HTR-8/SVneo (cell line): ENCODE measurements around the gene CSNK2B.
A peak's percentile ranks its signal among the peaks of the same experiment; 100 is the strongest.

Experiments
- DNase-seq: peaks from one replicate; pipeline ENCODE4 v3.0.0; 2011; ENCODE audit warnings: low spot score, mixed read lengths; ENCODE audit not compliant: insufficient read length
- FAIRE-seq: peaks from 2 replicates; lab custom pipeline; 2011; peaks lifted over from hg19 to GRCh38; lab: Jason Lieb, UNC

Gene CSNK2B

DNA sequence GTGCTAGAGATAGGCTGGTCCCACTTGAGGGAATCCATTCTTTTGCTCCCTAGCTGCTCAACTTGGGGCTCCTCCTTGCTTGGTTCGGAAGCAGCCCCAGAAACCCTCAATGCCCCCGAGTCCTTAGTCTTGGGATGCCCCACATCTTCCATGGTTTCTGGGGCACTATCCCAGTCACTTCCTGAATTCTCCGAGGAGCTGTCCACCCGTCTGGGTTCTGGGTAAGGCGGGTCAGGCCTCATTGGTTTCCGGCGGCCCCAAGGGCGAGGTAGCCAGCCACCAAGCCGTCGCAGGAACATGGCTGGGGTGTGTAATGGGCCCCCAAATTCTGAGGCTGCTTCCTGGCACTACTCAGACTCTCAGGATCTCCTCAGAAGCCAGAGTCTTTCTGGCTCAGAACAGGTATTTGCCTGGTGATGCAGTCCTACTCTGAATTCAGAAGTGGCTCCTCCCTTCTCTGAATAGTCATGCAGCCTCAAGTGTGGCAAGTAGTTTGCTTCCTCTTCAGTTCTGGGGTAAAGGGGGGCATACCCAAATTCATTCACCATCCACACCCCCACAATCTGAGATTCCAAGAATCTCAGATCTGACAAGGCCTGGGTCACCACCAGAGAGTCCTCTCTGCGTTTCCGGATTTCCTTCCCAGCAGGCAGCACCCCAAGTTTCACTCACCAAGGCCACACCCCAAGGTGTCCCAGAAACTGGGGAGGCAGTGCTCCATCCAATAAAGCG, 6.1 kb upstream of the CSNK2B start:
- DNase-seq (no peak), FAIRE-seq (no peak)

DNA sequence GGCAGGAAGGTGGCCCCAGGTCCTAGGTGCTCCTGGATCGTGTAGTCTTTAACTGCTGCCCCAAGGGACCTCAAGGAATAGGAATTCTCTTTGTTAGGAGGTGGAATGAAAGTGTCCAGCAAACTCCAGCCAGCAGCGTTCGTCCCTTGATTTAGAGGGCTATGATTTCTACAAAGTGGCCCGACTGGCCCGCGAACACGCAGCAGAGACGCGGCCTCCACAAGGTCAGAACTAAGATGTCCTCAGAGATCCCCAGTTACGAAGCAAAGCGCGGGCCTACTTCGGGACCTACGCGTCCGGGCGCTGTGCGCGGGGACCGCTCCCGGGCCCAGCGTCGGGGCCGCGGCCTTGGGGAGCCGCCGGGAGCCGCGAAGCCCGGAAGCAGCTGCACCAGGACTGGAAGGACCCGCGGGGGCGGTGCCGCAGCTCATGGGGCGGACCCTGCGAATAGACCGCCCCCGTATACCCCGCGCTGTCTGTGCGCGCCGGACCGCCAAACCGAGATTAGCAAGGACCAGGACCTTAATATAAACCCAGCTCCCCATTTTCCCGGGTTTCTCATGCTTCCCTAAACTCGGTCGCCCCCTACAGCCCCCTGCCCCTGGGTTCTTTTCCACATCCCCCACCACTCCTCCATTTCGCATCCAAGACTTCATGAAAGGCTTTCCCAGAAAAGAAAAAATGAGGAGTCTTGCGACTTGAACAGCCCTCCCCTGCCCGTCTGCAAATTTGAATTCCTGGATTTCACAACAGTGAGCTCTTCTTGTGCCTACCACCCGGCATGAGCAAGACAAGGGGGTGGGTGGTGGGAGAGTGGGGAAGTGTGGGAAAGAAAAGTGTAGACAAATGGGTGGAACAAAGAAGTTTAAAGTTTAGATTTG, 5.3 kb upstream of the CSNK2B start, which contains the start of gene C6orf47:
TSS of gene C6orf47 (minus strand) at position 398 of the 881 bp plus-strand sequence. CDS start 831 bp downstream, outside the sequence.
- FAIRE-seq, result no peak
- peak; percentile 85 for DNase-seq

DNA sequence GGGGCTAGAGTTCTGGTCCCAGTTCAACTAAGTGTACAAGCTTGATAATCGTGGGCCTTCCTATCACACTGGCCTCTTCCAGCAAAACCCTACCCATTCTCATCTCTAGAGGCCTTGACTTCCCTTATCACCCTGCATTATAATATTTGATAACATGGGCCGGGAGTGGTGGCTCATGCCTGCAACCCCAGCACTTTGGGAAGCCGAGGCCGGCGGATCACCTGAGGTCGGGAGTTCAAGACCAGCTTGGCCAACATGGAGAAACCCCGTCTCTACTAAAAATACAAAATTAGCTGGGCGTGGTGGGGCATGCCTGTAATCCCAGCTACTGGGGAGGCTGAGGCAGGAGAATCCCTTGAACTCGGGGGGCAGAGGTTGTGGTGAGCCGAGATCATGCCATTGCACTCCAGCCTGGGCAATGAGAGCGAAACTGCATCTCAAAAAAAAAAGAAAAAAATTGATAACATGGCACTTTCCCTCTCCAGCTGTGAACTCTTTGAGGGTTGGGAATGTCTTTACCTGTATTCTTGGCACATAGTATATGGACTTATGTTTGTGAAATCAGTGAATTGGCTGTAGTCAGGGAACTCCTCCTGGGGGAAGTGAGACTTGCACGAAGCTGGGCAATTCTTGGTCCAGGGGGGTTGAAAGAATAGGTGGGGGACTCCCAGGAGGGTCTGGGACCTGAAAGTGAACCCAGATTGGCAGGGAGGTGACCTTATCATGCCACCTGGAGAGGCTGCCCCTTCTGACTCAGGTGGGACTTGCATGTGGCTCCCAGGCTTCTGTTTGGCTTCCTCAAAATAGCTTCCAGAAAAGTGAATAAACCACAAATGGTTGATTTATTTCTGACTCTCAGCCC, 4.4 kb upstream of the CSNK2B start:
- no peak for DNase-seq
- FAIRE-seq, result no peak

DNA sequence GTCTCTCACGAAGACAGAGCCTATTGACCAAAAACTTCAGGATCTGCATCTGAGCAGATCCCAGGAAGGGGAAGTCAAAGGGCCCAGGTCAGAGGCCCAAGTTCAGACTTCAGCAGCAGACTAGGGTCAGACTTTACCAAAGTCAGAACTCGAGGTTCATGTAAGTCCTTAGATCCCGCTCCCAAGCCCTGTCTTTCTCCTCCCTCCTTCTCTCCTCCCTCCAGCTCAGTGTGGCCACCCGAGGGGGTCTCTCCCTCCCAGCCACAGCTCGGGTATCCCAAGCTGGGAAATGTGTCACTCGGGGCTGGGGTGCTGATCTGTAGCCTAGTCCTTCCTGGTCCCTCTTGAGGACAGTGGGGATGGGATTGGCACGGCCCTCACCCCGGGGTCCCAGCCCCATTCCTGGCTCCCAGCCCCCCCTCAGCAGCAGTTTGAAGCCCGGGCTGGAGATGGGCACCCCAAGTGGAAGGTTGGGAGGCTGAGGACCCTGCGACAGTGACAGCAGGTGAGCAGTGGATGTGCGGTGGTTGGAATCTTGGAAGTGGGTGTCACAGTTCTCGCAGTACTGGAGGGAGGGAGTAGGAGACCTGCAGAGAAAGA, 3.7 kb upstream of the CSNK2B start:
- DNase-seq (no peak), FAIRE-seq (no peak)

DNA sequence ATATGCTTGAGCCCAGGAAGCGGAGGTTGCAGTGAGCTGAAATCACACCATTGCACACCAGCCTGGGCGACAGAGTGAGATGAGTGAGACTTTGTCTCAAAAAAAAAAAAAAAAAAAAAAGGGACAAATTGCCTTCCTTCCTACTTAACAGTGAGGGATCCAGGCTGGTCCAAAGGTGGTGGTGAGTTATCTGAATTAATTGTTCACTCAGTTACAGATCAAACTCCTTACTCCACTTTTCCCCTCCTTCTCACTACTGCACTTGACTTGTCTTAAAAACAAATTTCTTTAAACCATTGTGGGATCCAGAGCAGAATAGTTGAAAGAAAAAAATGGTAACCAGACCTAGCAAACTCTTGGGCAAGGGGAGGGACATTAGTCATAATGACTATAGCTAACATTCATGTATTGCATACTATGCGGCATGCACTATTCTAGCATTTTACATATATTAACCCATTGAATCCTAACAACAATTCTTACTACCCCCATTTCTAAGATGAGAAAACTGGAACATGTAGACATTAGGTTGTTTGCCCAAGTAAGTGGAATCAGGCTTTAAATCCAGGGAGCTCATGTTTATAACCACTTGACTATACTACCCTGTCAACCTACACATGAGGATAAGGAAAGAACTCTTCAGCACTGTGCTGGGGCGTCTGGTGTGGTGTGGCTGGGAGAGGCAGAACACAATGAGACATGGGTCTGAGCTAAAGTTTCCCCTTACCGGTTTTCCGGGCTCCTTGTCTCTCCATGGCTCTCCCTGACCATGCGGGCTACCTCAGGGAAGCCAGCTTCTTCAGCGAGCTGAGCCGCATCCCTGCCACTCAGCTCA, 2.5 kb upstream of the CSNK2B start:
- DNase-seq, result no peak
- no peak for FAIRE-seq

DNA sequence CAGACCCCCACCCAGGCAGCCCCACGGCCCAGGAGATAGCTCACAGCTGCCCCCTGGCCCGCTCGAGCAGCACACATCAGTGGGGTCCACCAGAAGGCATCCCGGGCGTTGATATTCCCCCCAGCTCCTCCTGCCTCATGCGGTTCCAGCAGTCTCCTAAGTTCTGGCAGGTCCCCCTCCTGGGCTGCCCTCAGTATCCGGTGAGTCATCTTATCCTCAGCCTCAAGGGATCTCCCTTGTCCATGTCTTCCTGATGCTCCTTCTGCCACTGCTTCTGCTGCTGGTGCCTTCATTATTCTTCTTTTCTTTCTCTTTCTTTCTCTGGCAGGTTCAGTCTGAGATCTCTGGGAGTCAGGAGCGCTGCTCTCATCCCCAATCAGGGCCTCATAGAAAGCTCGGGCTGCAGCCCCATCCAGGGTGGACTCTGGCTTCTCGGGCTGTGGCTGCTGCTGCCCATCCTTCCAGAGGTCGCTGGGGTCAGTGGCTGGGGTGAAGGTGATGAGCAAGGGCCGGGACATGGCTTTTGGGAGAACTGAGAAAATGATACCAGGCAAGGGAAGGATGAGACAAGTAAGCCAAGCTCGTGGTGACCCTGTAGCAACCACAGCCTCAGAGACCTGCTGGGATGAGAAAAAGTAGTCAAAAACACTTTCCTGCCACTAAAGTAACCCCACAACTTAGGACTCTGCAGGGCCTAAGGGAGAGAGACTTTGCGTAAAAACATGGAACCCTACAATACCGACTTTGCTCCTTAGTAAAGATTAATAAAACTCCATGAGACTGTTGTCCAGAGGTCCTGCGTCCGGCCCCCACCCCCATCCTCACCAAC, 1.7 kb upstream of the CSNK2B start:
- FAIRE-seq (no peak), DNase-seq (peak; percentile 70)

DNA sequence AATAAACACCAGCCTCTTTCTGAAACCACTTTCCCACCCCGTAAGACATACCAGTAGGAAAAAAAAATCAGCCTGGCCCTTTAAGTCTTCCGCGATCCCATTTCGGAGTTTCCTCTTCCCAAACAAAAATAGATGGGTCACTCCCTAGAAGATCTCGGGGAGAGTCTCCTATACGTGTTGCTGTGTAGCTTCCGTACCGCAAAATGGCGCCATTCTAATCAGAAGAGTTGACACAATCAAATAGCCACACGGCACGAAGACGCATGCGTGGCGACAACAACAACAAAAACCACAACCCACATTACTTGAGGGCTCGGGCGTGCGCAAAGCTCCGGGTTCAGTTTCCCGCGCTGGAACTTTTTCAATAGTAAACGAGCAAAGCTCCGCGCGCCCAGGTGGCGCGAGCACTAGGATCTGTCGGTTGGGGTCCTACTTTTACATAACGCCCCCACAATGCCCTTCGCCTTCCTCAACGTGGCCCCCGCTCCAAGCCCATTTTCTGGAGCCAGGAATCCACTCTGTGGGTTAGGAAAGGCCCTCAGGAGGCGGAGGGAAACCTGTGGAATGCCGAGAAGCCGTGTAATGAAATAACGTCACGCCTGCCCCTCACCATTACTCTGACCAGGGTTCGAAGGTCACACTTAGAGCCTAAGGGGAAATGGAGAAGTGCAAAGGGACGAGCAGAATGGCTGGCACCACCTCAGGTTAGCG, 935 bp upstream of the CSNK2B start, which contains the start of gene GPANK1:
TSS of gene GPANK1 (minus strand) at position 208 of the 711 bp plus-strand sequence. CDS start 519 bp downstream, outside the sequence.
- no peak for FAIRE-seq
- peak; percentile 84 for DNase-seq

DNA sequence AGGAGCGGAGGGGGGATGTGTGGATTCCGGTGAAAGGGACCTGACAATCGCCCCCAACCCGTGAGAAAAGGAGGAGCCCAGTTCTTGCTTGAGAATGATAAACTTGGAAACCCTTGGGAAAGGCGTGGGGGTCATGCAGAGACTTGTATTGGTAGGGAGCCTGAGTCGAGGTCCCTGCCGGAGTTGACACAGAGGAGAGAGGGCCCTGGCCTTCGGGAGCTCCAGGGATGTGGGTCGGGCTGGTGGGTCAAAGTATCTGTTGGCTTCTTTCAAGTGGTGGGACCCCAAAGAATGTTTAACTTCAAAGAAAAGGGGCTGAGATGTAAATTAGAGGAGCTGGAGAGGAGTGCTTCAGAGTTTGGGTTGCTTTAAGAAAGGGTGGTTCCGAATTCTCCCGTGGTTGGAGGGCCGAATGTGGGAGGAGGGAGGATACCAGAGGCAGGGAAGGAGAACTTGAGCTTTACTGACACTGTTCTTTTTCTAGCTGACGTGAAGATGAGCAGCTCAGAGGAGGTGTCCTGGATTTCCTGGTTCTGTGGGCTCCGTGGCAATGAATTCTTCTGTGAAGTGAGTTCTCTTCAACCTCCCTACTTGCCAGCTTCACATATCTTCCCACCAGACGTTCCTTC, 571 bp downstream of the CSNK2B start:
- FAIRE-seq, result no peak
- DNase-seq, result no peak

DNA sequence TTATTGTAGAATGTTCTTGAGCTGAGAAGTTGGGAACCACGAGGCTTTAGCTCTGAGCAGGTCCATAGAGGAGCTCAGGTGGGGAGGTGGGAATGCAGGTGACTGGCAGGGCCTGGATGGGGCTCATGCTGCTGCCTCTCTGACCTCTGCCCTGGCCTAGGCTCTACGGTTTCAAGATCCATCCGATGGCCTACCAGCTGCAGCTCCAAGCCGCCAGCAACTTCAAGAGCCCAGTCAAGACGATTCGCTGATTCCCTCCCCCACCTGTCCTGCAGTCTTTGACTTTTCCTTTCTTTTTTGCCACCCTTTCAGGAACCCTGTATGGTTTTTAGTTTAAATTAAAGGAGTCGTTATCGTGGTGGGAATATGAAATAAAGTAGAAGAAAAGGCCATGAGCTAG, 3.8 kb downstream of the CSNK2B start, which contains the start of gene LY6G5B:
TSS of gene LY6G5B (plus strand) at position 301 of the 400 bp plus-strand sequence. CDS start 975 bp downstream, outside the sequence.
- FAIRE-seq (no peak), DNase-seq (no peak)

DNA sequence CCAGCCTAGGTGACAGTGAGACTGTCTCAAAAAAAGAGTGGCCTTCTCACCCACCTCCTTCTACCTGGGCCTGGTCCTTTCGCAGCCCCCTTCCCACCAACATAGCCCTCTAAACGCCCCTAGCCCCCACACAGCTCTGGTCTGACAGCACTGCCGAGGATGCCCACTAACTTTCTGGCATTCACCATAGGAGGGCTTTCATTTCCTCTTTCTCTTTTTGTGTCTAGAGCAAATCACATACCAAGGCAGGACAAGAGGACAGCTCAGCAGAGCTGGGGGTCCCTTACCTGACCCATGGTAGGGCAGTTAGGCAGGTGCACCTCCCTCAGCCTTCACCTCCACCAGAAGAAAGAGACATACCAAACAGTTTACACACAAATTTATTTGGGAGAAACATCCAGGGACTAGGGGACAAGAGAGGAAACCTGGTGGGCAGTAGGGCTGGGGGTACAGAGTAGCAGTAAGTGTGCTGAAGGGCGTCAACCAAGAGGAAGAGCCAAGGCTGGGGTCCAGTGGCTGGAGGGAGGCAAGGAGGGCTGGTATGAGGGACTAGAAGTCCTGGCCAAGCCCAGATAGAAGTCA, 10.5 kb downstream of the CSNK2B start:
- FAIRE-seq (no peak), DNase-seq (no peak)

DNA sequence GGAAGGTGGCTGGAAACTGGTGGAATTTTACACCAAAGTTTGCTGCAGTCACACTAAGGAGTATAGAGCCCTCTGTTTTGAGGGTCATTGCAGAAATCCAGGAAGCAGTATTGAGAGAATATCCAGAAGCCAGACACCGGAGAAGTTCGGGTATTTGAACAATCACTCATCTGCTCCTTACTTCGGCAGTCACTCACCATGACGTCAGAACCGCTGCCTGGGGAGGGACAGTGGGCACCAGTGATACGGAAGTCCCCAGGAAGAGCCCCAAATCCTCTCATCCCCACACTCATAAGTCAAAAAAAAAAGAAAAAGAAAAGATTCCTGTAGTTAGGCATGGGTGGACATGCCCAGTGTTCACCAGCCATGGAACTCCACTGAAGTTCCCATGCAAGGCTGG, 11.0 kb downstream of the CSNK2B start:
- FAIRE-seq, result no peak

DNA sequence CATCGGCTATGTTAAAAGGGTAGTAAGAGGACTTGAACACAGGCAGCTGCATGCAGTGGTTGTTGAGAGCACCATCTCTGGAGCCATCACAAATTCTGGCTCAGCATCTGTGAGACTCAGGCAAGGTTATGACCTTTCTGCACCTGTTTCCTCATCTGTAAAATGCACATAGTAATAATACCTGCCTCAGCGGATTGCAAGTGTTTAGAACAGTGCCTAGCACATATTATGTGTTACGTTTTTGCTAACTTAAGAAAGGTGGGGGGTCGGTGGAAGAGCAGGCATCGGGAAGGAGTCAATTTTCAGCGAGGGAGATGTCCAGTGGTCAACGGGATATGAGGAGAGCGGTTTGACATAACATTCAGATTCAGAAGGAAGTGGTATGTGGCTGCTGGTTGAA, 12.1 kb downstream of the CSNK2B start:
- no peak for FAIRE-seq

More for the DNA sequence above, 11.0 kb downstream of the CSNK2B start:
- DNase-seq, result no peak

DNA sequence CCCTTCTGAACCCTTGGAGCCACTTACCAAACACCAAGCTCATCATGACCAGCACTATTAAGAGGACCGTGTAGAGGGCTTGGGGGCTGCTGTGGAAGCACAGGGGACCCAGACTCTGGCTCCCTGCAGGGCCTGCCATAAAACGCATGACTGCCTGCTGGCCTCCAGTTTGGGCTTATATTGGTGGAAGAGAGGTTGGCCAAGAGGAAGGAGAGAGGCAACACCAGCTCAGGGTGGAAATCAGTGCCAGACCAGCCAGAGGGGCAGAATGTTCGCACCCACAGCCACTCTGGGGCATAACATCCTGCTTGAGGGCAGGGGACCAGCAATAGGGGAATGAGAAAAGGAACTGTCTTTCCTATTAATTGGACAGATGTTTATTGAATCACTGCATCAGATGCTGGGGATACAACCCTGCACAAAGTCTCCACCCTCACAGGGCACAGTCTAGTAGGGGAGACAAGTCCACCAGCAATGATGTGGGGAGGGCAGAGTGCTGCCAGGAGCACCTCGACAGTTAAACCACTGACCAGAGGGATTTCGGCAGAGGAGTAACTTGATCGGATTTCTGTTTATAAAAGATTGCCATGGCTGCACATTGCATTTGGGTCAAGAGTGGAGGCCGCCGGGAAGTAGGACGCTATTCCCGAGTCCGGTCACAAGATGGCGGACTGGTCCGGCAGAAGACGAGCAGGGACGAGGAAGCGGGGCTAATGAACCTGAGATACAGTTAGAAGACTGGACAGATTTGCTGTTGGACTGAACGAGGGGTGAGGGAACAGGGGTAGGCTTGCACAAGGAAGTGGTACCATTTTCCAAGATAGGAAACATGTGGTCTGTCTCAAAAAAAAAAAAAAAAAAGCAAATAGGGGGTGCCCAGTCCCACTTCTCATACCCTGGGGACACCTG, 14.6 kb downstream of the CSNK2B start, which contains the start of gene LY6G5C:
TSS of gene LY6G5C (minus strand) at position 842 of the 909 bp plus-strand sequence. CDS start at position 148, 694 bp downstream.
- FAIRE-seq, result peak; percentile 93

More for the DNA sequence above, 12.1 kb downstream of the CSNK2B start:
- no peak for DNase-seq

DNA sequence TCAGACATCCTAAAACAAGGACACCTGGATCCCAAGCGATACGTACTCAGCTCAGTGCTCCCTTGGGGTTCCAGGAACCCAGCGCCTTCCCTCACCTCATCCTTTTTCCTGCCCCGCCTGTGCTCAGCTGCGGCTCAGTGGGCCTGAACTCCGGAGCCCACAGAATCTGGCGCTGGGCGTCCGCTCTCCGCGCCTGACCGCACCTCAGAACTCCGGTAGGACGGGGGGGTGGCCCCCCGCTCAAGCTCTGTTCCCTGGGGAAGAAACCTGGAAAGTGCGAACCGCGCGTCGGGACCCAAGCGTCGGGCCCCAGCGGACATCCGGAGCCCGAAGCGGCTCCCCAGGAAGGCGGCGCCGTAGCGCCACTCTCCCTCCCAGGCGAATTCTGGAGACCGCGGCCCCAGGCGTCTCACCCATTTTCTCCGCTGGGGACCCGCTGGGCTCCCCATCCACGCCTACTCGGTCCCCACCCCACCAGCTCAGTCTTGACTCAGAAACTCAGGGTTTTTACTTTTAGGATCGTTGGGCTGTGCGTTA, 15.3 kb downstream of the CSNK2B start:
- DNase-seq (no peak), FAIRE-seq (no peak)

More for the DNA sequence above, 14.6 kb downstream of the CSNK2B start, which contains the start of gene LY6G5C:
- DNase-seq, result peak; percentile 84

DNA sequence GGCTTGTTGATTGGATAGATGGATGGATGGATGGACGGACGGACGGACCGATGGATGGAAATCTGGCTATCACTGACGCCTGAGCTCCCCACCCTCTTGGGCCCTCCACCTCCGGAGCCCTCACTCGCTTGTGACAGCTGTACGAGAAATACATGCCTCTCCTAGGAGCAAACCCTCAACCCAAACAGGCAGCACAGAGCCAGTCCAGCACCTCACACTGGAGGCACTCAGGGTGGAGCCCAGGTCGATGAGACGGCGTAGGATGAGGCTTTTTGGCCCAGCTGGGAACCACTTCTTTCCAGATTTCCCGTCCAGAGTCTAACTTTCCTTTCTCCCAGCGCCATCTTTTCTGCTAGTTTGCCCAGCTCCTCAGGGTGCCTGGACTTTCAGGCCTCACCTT, 17.7 kb downstream of the CSNK2B start:
- DNase-seq (no peak), FAIRE-seq (no peak)
